Measurements from ENCODE around the gene SND1.

The SND1 gene

DNA sequence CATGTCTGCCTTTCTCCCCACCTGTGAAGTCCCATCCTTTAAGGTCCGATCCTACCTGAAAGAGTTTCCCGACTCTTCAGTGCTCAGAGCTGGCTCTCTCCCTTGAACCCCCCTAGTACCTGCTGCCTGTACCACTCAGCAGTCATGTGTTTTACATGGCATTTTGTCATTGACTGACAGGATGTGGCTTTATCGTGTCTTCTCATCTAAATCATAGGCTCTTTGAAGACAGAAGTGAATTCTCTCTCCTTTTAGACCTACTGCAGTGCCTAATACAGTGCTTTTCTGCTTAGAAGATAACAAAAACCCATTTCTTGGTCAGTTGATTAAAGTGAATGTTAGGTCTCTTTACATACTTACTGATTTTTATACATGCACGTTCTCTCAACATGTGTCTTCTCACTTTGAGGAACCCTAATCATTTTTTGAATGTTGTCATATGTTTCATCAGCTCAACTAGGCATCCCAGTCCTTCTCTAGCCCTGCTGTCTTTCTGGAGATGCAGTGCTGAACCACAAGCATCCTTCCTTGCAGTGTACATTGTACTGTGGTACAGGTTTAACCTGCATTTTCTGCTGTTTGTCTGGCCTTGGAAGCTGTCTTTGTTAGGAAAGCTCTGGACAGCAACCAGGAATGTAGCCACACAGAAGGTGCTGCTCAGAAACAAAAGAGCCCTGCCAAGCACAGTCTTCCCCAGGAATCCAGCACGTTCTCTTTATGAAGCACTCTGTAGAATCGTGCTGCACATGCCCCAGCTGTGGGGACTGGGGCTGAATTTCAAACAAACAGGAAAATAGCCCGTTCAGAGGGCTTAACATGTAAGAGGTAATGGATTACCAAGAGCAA lies 407.4 kb downstream of the SND1 start:
- no peak for DNase-seq (ENCODE audit: low spot score)
- FAIRE-seq: no peak

DNA sequence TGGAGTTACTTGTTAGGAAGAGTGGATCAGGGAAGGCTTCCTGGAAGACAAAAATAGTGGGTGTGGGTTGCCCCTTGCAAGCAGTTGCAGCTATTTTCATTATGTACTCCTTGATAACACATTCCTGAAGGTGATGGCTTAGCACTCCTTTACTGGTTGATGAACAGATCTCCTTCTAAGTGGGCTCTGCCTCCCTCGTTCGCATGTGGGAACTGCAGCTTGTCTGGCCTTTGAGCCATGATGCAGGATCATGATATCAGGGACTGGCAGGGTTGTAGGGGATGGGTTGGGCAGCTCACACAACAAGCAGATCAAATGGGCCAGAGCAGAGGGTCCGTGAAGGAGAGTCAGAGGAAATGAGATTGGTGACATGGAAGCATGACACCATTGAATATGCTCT lies 408.0 kb downstream of the SND1 start:
- FAIRE-seq (no peak), DNase-seq (ENCODE audit: low spot score) (no peak)

DNA sequence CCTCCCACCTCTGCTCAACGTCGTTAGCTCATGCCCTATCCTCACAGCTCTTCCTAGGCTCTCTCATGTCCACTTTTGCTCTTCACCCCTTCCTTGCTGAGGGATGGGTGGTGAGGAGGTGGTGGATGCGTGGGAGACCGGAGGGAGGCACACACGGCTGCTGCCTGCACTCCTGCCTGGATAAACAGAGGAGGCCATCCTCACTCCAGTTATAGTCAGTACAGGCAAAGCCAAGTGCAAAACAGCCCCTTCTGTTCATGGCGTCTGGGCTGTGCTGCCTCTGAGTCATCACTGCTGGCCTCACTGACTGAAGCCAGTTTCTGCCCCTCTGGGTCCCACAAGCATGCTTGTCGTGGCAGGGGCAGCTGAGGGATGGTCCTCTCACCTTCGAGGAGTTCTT lies 411.1 kb downstream of the SND1 start:
- no peak for FAIRE-seq

DNA sequence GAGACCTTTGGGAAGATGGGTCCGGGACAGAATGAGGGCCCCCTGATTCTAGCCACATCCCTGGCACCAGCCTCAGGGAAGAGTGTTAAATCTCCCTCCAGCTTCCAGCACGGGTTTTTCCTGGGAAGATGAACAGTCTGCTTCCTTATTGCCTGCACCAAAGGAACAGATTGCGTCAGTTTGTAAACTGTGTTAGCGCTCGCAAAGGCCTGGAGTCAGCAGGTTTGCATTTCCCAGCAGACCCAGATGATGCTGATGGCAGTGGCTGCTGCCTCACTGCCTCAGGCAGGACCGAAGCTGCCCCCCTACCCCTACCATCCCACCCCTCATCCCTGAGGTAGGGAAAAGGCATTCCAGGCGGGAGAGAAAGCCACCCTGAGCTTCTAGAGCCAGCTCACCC lies 413.9 kb downstream of the SND1 start:
- FAIRE-seq (no peak), DNase-seq (ENCODE audit: low spot score) (no peak)

More for the DNA sequence above, 411.1 kb downstream of the SND1 start:
- DNase-seq (ENCODE audit: low spot score): no peak

DNA sequence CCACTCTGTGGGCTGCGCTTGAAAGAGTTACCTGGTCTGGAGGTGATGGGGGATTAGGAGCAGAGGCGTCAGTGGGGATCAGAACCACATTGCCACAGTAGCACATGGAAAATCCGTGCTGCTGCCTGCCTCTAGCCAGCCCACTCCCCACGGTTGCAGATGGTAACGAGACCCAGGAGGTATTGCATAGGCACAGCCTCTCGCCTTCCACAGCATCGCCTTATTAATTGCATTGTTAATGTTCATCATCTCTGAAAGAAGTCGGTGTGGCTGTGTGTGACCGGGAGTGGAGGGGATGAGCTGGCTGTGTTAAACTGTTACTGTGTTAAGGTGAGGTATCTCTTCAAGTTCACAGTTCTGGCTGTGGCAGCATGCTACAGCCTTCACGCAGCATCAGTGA lies 414.4 kb downstream of the SND1 start:
- DNase-seq (ENCODE audit: low spot score) (no peak), FAIRE-seq (no peak)

DNA sequence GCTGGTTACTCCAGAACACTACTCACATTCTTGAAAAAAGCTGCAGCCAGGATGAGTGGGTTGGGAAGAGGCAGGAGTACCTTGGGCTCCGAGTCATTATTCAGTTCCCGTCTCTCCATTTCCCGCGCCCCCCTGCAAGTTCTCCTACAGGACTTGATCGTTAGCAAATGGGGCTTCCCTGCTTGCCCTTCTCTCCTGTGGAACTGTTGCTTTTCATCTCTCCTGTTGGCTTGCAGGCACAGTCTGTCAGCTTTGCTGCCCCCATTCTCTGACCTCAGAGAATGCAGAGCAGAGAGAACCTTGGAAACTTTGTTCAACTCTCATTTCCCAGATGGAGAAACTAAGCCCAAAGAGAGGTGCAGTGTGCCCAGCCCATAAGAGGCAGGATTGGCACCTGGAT lies 414.9 kb downstream of the SND1 start:
- FAIRE-seq (no peak), DNase-seq (ENCODE audit: low spot score) (no peak)

DNA sequence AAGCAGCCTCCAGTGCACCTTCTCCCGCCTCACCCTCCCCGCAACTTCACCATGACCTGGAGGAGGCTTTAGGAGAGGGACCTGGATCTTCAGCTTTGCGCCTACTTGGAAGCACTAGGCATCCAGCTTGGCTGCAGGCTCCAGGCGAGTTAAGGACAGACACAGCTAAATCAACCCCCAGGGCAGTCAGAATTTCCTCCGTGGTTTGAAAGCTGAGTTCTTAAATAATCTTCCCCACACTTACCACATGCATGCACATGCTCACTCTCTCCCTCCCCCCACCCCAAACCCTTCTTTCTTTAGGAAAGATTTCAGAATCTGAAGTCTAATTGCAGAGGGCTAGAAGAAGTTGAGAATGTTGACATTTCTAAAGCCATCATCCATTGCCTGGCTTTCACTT lies 416.0 kb downstream of the SND1 start:
- DNase-seq (ENCODE audit: low spot score) (no peak), FAIRE-seq (no peak)

DNA sequence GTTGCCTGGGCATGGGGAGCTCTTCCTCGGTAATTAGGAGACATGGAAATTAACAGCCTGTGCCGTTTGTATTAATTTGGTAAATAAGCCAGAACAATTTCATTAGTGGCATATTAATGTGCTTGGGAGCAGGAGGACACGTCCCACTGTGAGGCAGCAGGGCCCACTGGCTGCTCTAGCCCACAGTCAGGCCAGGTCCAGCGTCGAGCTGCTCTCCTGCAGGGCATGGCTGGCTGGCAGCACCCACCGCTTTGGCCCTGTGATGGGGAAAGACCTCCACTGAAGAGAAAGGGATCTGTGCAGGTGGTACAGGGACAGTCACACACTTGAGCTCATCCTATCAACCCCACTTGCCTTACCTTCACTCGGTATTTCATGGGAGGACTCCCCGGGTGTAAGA lies 416.8 kb downstream of the SND1 start:
- no peak for FAIRE-seq
- DNase-seq (ENCODE audit: low spot score): no peak

DNA sequence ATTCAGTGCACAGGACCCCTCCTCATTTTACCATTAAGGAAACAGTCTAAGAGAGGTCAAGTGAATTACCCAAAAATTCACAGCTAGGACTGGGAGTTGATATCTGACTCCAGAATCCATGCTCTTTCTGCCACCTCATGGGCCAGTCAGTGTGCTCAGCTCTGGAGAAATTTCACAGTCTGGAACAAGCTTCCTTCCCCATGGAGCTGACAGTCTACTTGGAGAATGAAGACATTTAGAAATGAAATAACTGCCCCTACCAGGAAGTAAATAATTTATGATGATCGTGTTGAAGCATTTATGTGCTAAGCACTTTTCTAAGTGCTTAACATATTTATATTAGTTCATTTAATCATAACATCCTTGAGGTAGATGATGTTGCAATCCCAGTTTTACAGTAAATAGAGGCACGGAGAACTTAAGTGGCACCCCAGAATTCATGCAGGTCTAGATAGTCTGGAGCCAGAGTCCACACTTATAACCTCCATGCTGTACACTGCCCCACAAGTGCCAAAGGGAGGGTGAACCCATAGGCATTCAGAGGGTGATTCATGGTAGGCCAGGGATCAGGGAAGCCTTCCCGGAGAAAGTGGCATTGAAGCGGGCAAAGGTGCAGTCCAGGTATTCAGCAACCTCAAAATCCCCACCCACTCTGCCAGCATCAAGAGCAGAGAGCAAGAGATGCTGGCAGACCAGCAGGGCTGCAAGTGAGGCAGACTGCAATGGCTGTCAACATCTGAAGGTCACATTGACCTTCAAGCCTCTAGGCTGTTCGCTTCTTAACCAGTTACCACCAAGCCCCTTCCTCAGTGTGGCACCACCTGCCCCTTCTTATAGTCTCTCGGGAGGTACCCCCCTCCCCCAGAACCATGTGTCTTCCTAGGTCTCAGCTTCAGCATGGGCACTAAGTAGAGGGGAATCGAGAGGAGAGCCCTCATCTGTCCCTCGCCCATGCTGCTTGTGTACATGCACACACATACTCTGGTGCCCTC lies 417.7 kb downstream of the SND1 start:
- no peak for DNase-seq (ENCODE audit: low spot score)
- no peak for FAIRE-seq

DNA sequence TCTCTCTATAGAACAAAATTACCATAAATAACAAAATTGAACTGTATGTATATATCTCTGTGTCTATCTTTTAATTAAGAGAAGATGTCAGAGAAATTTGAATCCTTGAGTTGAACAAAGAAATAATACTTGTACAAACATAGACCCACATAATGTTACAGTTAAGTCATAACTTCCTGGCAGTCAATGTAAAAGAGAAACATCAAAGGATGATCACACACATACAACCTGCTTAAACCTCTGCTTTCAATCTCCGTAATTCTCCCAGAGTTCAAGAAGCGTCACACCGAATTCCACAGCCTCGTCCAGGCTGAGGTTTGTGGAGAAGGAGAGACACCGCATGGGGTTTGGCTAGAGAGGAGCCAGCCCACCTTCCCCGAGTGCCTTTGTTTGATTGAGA lies 419.4 kb downstream of the SND1 start:
- FAIRE-seq (no peak), DNase-seq (ENCODE audit: low spot score) (no peak)

DNA sequence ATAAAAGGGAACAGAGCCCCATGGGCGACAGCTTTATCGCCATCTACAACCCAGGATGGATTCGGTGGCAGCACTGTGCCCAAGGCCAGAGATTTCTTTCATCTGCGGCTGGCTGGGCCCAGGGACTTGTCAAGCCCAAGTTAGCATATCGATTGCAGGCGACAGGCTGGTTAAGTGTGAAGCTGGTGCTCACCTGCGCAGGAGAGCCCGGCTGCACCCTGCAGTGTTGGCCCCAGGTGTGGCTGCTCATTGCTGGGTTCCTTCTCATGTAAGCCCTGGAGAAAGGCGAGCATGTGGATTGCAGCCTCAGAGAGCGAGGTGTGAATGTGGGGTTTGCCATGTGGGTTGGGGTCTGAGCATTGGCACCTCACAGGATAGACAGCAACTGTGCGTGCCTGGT lies 419.8 kb downstream of the SND1 start:
- DNase-seq (ENCODE audit: low spot score): no peak
- FAIRE-seq: no peak

DNA sequence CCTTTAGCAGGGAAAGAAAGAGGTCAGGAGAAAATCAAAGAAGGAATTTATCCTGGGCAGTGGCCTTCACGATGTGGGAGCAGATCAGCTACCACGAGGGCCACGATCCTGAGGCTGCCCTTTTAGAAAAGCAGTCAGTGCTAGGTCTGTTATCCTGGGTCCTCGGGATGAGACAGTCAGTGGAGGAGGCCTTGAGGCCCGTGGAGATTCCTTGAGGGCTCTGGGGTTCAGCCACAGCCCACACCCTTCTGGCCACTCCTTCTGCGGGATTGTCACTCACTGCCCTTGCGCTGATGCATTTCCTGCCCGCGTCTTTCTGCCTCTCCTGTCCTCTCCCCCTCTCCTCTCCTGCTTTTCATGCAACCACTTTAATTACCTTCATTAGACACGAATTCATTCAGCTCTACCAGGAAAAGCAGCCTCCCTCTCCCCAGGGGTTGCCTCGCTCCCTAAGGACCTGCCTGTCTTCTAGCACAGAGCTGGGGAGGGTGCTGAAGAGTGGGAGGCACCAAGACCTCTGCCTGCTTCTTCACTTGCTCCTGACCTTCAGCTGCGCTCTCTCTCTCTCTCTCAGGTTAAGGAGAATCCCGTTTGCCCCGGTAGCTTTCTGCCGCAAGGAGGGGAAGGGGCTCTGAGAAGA lies 421.8 kb downstream of the SND1 start:
- FAIRE-seq (no peak), DNase-seq (ENCODE audit: low spot score) (no peak)

DNA sequence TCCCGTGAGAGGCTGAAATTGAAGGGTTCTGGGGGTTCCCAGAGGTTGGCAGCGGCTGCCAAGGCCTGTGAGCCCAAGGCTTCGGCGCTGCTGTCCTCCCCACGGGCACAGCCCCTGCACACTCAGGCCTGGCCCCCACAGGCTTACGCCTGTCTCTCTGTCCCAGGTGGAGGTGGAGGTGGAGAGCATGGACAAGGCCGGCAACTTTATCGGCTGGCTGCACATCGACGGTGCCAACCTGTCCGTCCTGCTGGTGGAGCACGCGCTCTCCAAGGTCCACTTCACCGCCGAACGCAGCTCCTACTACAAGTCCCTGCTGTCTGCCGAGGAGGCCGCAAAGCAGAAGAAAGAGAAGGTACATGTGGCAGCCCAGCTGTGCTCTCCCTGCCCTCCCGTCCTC lies 422.3 kb downstream of the SND1 start:
- FAIRE-seq: no peak
- no peak for DNase-seq (ENCODE audit: low spot score)

DNA sequence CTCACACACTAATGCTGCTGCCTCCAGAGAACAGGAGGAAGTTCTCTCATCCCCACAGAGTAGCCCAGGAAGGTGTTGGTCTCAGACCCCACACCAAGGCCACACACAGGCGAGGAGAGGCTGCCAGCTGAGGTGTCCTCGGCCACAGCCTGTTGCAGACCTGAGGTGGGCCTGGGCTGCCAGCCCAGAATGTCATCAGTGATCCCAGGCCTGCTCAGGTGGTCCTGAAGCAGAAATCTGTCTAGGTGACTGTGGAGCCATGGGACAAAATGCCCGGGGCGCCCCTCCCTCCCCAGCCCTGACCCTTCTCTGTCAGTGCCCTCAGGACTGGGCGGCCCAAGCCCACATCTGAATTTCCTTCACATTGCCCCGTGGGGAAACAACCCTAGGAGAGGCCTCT lies 422.7 kb downstream of the SND1 start:
- DNase-seq (ENCODE audit: low spot score) (no peak), FAIRE-seq (no peak)

DNA sequence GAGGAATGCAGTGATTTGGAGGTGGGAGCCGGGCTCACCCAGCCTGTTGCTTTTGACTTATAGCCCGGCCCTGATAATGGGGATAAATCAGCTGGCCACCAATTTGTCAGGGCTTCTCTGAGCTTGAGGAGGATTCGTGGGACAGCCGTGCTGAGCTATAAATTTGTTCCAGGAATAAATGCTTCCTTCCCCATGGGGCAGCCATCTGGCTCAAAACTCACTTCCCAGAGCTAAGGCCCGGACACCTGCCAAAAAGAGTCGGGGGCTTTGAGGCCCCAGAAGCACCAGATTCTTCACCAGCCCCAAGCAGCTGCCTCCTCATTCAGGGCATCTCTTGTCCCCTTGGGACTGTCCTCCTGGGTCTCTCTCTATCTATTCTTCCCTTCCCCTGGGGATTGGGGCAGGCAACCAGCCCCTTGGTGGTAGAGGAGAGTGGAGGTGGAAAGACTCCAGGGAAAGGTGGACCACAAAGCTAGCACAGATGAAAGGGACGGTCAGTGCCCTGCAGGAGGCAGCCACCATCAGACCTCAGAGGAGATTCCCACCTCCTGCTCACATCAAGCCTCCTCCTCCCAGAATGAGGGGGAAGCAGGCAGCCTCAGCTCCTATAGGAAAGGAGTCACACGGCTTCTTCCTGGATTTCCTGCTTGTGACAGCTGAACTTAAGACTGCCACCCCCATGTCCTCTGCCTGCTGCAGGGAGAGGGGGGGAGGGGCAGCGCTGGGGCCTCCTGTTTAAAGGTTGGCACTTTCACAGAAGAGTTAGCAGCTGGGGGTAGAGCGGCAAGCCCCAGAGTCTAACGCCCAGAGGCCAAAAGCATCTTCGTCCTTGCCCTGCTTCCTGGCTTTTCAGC lies 423.5 kb downstream of the SND1 start:
- FAIRE-seq (no peak), DNase-seq (ENCODE audit: low spot score) (no peak)

DNA sequence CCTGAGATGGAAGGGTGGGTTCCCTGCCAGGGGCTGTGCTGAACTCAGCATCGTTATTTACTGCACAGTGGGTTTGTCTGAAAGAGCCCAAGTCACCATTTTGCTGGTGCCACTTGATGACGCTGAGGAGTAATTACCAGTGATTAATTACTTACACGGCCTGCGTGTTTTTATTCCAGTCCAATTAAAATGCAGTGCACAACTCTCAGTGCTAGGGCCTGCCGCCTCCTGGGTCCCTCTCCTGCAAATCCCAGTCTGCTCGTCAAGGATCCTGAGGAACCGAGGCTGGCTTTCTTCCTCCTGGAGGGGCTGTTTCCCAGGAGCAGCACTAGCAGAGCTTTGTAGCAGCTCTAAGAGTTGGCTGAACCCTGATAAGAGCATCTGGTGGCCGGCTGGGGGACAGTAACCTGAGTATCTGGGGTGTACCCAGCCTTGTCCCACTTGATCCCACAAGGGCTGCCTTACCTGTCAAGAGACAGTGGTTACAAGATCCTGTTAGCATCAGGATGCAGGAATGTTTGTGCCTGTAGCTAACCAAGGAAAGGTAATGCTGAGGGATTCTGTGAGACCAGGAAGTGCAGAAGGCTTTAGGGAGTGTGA lies 424.3 kb downstream of the SND1 start:
- DNase-seq (ENCODE audit: low spot score) (no peak), FAIRE-seq (no peak)

DNA sequence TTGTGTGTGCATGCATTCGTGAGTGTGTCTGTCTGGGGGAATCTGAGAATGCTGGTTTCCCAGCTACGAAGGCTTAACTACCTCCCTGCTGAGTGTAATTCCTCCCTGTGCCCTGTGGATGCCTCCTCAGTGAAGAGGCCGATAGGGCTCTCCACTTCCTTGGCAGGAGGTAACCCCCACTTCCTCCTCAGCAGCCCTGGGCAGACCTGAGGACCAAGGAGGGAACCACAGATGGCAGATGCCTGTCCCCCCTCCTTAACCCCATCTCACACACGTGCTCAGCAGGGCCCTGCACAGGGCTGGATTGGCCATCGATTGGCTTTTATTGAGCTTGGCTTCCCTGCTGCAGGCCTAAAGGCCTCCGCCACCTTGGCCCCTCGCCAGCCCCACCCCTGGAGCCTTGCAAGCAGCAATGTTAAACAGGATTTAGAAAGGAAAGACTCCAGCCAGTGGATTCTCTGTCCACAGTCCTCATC lies 424.8 kb downstream of the SND1 start:
- FAIRE-seq (no peak), DNase-seq (ENCODE audit: low spot score) (no peak)

DNA sequence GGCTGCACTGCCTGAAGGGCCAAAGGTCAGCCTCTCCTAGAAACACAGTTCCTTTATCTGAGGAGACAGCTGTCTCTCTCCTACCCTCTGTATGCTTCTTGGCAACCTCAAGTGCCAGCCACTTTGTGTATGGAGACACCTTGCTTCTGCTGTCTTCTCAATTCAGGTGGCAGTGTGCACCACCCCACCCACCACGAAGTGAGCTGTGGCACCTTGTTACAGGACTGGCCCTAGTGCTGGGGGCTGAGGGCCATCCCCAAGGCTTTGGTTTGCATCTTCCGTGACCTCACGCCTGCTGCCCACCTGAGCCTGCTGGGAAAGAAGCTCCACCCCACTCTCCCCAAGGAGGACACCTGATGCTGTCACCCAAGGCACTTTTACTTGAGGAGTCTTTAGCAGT lies 426.3 kb downstream of the SND1 start:
- FAIRE-seq (no peak), DNase-seq (ENCODE audit: low spot score) (no peak)

DNA sequence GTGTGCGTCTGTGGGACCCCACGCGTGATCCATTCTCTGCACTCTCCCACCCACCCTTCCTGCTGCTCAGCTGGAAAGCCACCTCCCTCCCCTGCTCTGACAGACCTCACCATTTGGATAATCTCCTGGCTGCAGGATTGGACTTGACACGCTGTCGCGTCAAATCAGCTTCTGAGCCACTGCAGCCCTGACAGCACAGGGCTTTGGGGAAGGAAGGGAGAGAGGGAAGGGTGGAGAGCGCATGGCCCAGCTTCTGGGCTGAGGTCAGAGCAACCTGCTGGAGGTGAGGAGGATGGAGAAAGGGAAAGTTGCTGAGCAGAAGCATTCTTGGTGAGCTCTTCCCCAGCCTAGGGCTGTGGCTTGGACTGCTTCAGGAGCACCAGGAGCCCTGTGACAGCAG lies 428.2 kb downstream of the SND1 start:
- DNase-seq (ENCODE audit: low spot score) (no peak), FAIRE-seq (no peak)

DNA sequence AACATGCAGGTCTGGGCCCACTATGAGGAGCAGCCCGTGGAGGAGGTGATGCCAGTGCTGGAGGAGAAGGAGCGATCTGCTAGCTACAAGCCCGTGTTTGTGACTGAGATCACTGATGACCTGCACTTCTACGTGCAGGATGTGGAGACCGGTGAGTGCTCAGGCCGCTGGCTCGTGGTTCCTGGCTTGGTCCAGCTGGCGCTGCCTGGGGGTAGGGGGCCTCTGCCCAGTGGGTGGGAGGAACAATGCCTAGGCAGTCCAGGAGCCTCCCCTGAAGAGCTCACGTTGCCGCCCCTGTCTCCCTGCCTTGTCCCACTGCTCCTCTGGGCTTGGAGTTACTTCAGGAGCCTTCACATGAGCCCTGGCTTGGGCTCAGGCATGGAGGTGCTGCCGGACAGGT lies 429.4 kb downstream of the SND1 start:
- DNase-seq (ENCODE audit: low spot score) (no peak), FAIRE-seq (no peak)

DNA sequence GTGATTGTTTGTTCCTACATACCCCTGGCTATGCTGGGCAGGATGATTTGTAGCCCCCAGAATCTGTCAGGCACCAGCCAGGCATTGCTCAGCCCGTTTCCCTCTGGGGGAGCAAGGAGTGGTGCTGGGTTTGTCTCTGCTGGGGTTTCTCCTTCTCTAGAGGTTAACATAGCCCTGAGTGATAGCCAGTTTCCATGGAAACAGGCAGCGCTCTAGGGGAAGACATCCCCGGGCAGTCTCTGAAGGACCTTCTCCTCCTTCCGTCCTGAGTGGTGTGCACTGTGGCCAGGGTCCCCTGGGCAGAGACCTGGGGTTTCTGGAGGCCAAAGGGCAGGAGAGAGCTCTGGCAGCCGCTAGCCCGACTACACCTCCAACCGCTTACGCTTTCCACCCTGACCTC lies 429.8 kb downstream of the SND1 start:
- FAIRE-seq (no peak), DNase-seq (ENCODE audit: low spot score) (no peak)
